PC-3 (cell line): ENCODE results near the gene FAM222A.

Experiments
- CTCF ChIP-seq: fragments of 300-600 bp; sonication (generic); conservative IDR thresholded peaks from 2 replicates; pipeline ENCODE4 v1.5.1; 2017; ENCODE audit warnings: antibody characterized with exemption, low read depth, mild to moderate bottlenecking, low read length
- EZH2 ChIP-seq: fragments of 300-600 bp; sonication (generic); IDR thresholded peaks from one replicate; pipeline ENCODE4 v1.6.1; 2017; ENCODE audit warnings: antibody characterized with exemption, mild to moderate bottlenecking, low read length; ENCODE audit not compliant: unreplicated experiment

GRCh38 chr12:109752117-109753053 lies 38.8 kb downstream of the FAM222A start:
- no peak for TF ChIP-seq CTCF
- no peak for TF ChIP-seq EZH2
